GM19023 (cell line): ENCODE results near the gene GNA12.
"Not testable (repeated sequence)": the region's sequence is repeated elsewhere in the genome, so short reads cannot be mapped to it uniquely, and the experiment has no call there.

Experiments used
- ATAC-seq: cut with Tn5 transposase; IDR thresholded peaks from one replicate; pipeline ENCODE4 v1.9.1; 2021; ENCODE audit warnings: mild to moderate bottlenecking, moderate library complexity; ENCODE audit not compliant: unreplicated experiment

The GNA12 gene

DNA sequence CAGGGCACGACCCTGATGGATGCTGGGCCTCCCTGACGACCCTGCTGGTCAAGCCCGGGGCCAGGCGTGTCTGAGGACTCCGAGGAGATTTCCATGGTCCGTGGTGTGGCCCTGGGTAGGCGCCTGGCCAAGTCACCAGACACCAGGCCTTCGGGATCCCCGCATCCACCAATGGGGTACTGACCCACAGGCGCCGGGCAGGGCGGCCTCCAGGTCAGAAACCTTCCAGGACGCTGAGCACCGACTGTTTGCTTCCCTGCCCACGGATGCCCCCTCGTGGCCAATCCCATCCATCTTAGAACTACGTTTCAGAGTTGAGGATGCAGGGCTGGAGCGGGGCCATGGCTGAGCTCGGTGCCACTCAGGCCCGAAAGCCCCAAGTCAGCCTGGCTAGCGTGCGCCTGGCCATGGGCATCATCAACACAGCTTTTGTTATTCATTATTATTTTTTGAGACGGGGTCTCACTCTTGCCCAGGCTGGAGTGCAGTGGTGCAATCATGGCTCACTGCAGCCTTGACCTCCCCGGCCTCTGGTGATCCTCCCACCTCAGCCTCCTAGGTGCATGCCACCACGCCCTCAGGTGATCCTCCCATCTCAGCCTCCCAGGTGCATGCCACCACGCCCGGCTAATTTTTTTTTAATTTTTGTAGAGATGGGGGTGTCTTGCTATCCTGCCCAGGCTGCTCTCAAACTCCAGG, 163.2 kb downstream of the GNA12 start:
- no peak for ATAC-seq

DNA sequence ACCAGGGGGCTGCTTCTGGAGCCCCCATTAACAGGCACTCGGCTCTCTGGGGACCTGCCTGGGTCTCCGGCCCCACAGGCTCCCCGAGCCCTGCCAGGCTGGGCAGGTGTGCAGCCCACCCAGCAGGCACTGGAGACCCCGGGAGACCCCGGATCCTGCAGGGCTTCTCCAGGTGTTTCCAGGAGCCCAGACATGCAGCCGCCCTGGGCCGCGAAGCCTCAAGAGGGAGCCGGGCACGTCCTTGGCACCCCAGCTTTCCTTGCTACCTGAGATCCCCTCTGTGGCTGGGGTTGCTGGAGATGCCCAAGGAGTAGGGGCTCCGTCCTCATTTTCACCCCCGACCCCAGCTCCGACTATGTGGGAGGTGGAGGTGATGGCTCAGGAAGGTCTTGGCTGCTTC, 163.9 kb downstream of the GNA12 start:
- ATAC-seq, result no peak

DNA sequence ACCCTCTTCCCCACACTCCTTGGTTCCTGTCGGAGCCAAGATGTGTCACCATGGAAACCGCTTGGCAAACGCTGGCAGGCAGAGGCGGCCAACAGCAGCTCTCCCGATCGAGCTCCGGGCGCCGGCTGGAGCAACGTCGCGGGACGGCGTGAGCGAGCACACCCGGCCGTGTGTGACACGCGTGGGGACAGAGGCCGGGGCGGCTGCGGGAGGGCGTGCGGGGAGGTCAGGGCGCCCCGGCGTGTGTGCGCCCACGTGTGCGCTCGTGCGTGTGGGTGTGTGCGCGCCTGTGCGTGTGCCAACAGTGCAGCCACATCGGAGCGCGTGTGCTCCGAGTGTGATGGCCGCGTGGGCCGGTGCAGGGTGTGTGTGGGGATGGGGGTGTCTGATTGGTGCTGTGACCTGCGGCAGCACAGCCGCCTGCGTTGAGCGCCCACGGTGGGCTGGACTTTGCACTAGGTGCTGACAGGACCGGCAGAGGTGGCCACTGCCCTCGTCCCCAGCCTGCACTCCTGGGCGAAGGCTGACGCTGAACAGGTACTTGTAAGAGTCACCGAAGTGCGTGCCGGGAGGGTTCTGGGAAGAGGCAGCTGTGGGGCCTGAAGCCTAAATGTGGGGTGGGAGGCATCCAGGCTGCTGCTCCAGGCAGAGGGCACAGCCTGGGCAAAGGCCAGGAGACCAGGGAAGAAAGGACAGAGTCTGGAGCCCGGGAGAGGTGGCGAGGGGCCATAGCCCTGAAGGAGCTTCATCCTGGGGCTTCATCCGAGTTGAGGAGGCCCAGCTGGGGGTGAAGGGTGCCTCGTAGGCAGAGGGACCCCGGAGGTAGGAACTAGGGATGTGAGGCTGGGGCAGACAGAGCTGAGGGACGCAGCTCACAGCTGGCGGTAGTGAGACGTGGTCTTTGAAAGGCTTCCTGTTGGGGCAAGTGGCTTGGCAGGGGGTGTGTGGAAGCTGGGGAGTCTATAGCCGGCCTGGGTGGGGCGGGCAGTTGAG, 164.7 kb downstream of the GNA12 start:
- ATAC-seq, result not testable (repeated sequence)

DNA sequence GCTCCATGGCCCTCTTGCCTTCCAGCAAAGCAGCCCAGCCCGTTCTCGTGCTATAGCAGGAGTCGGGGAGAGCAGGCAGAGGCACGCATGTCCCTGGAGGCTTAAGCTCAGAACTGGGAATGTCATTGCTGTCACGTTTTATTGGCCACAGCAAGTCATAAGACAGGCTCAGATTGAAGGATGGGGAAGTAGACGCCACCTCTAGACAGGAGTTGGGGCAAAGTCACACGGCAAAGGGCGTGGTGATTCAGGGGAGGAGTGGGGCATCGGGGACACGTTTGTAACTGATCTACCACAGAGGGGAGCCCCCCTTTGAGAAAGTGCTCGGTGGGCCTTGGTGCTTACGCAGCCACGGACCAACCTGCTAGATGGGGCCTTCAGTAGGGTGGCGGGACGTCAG, 165.7 kb downstream of the GNA12 start:
- ATAC-seq, result not testable (repeated sequence)
